K562 (cell line): ENCODE data around the gene ARHGEF33. TPM values are rescaled to one million over a fixed set of nuclear protein-coding genes. Genes with fewer than 3 reads are reported as not detected.

Source experiments
- ATAC-seq: fragments of 200-7000 bp; cut with Tn5 transposase; 3 replicates; pipeline ENCODE4 v1.9.1; 2020; ENCODE audit warnings: moderate library complexity
- BruUV-seq: library from RNA; stranded (reverse); fragments of 400-500 nt; replicated peaks from 2 replicates; lab custom pipeline; 2021; lab: Mats Ljungman, UMichigan
- CTCF ChIA-PET: fragments of 300-600 bp; formaldehyde crosslinking; extraction: SDS; loops from one replicate; lab custom pipeline; 2021; ENCODE audit warnings: low intra/inter-chr PET ratio; lab: Yijun Ruan, JAX
- POLR2A ChIA-PET: fragments of 300-600, 350-650 bp; sonication (Branson Sonifier 250); formaldehyde crosslinking; extraction: SDS; loops from one replicate; lab custom pipeline; 2021; ENCODE audit warnings: antibody characterized with exemption, inconsistent platforms; lab: Yijun Ruan, JAX
- DNase-seq, 4 experiments: peaks; one replicate each; pipeline versions ENCODE4 v3.0.0 to v3.0.0-alpha.2; 2011 to 2018; ENCODE audit warnings: low spot score in 3 of 4, mixed read lengths in 3 of 4; ENCODE audit errors: extremely low read depth in 1 of 4
- FAIRE-seq: peaks from 2 replicates; lab custom pipeline; 2011; peaks lifted over from hg19 to GRCh38; lab: Jason Lieb, UNC
- H2AFZ ChIP-seq: 2 replicates; pipeline ENCODE4 v1.6.0; 2011; ENCODE audit warnings: low read depth, low read length, control low read depth, inconsistent platforms
- H3K27ac ChIP-seq: fragments of 200-600 bp; 3 replicates; pipeline ENCODE4 v1.8.0; 2011; ENCODE audit warnings: low read depth, mild to moderate bottlenecking, control low read depth, inconsistent platforms, low read length, moderate library complexity, mixed read lengths; ENCODE audit errors: extremely low read depth
- H3K27me3 ChIP-seq, 2 experiments: fragments of 300-600 bp in 1 of 2; 2 replicates in 1 of 2; 3 replicates in 1 of 2; pipeline versions ENCODE4 v1.6.0 to v1.8.0; 2011; ENCODE audit warnings: inconsistent platforms in 2 of 2, low read length in 2 of 2, mild to moderate bottlenecking in 1 of 2, mixed read lengths in 1 of 2, moderate library complexity in 1 of 2; ENCODE audit not compliant: control insufficient read depth in 2 of 2, insufficient read depth in 2 of 2
- H3K36me3 ChIP-seq: fragments of 300-600 bp; 3 replicates; pipeline ENCODE4 v1.8.0; 2011; ENCODE audit warnings: mild to moderate bottlenecking, low read length, inconsistent platforms; ENCODE audit not compliant: control insufficient read depth, insufficient read depth
- H3K4me1 ChIP-seq, 2 experiments: fragments of 200-600 bp in 1 of 2; replicated peaks in 1 of 2; 2 replicates in 1 of 2; 3 replicates in 1 of 2; pipeline versions ENCODE4 v1.5.1 to v1.8.0; 2011; ENCODE audit warnings: inconsistent platforms in 2 of 2, low read length in 2 of 2, mild to moderate bottlenecking in 1 of 2, mixed read lengths in 1 of 2, moderate library complexity in 1 of 2; ENCODE audit not compliant: control insufficient read depth in 2 of 2, insufficient read depth in 2 of 2
- H3K4me2 ChIP-seq: 2 replicates; pipeline ENCODE4 v1.6.1; 2011; ENCODE audit warnings: low read length, control low read depth, inconsistent platforms, mixed read lengths; ENCODE audit not compliant: insufficient read depth
- H3K4me3 ChIP-seq: fragments of 200-600 bp; sonication (generic), shearing (Covaris generic); 2 replicates; pipeline ENCODE4 v1.5.1; 2016; ENCODE audit warnings: control low read depth, inconsistent platforms
- H3K79me2 ChIP-seq: fragments of 200-600 bp; 3 replicates; pipeline ENCODE4 v1.8.0; 2011; ENCODE audit warnings: low read length, inconsistent platforms; ENCODE audit not compliant: control insufficient read depth, insufficient read depth
- H3K9ac ChIP-seq, 2 experiments: 2 replicates each; pipeline versions ENCODE4 v1.6.0 to v1.6.1; 2011; ENCODE audit warnings: low read depth in 2 of 2, low read length in 2 of 2, control low read depth in 1 of 2, inconsistent platforms in 1 of 2, mild to moderate bottlenecking in 1 of 2, mixed read lengths in 1 of 2; ENCODE audit not compliant: insufficient read depth in 1 of 2
- H3K9me1 ChIP-seq: one replicate; pipeline ENCODE4 v1.6.0; 2011; ENCODE audit warnings: inconsistent platforms, mild to moderate bottlenecking, low read length, moderate library complexity; ENCODE audit not compliant: control insufficient read depth, insufficient read depth
- H3K9me3 ChIP-seq: replicated peaks from 2 replicates; pipeline ENCODE4 v1.5.1; 2011; ENCODE audit warnings: low read depth, low read length, inconsistent platforms; ENCODE audit not compliant: control insufficient read depth, insufficient read depth
- H4K20me1 ChIP-seq: replicated peaks from 2 replicates; pipeline ENCODE4 v1.6.1; 2011; ENCODE audit warnings: low read length, inconsistent platforms, mixed read lengths; ENCODE audit not compliant: control insufficient read depth, insufficient read depth
- CBX1 ChIP-seq: sonication (generic); IDR thresholded peaks from 2 replicates; pipeline ENCODE4 v1.6.1; 2016; ENCODE audit warnings: antibody characterized with exemption, low read depth, mild to moderate bottlenecking
- CBX5 ChIP-seq: IDR thresholded peaks from 2 replicates; pipeline ENCODE4 v1.6.1; 2014; ENCODE audit warnings: low read depth, borderline replicate concordance
- CHD2 ChIP-seq: IDR thresholded peaks from 2 replicates; pipeline ENCODE4 v1.6.1; 2011; ENCODE audit warnings: low read depth, low read length
- KLF1 ChIP-seq: fragments of 450-650 bp; IDR thresholded peaks from 2 replicates; pipeline ENCODE4 v1.6.1; 2016; ENCODE audit warnings: missing genetic modification characterization, missing compliant biosample characterization
- MED1 ChIP-seq: sonication (generic); formaldehyde crosslinking; IDR thresholded peaks from 2 replicates; pipeline ENCODE4 v1.8.1; 2023; ENCODE audit warnings: missing genetic modification reagents, borderline replicate concordance
- POLR2B ChIP-seq: fragments of 450-650 bp; IDR thresholded peaks from 2 replicates; pipeline ENCODE4 v1.6.1; 2018; ENCODE audit warnings: low read depth; ENCODE audit not compliant: partially characterized antibody
- POU5F1 ChIP-seq: fragments of 150-350 bp; IDR thresholded peaks from 2 replicates; pipeline ENCODE4 v1.6.1; 2014; ENCODE audit warnings: borderline replicate concordance, low read length, low read depth, mild to moderate bottlenecking; ENCODE audit not compliant: partially characterized antibody
- REST ChIP-seq, 2 experiments: fragments of 450-650 bp; formaldehyde crosslinking in 1 of 2; IDR thresholded peaks; 2 replicates each; pipeline versions ENCODE4 v1.4.0 to v1.6.1; 2014 to 2020; ENCODE audit warnings: mild to moderate bottlenecking in 2 of 2, borderline replicate concordance in 1 of 2, low read depth in 1 of 2
- TCF7L2 ChIP-seq: fragments of 150-350 bp; IDR thresholded peaks from 2 replicates; pipeline ENCODE4 v1.6.1; 2016; ENCODE audit warnings: low read depth, mild to moderate bottlenecking, low read length, moderate library complexity
- ZFP36 ChIP-seq: fragments of 150-350 bp; IDR thresholded peaks from 2 replicates; pipeline ENCODE4 v1.6.1; 2018; ENCODE audit warnings: low read length, low read depth; ENCODE audit not compliant: partially characterized antibody
- ZNF263 ChIP-seq: sonication (generic); formaldehyde crosslinking; IDR thresholded peaks from 2 replicates; pipeline ENCODE4 v1.8.0; 2022; ENCODE audit warnings: mild to moderate bottlenecking, missing genetic modification reagents, borderline replicate concordance
- ZNF408 ChIP-seq: fragments of 250-450 bp; sonication (Bioruptor Pico); IDR thresholded peaks from 2 replicates; pipeline ENCODE4 v1.4.0; 2020; ENCODE audit warnings: low read depth, mild to moderate bottlenecking, moderate library complexity
- ZNF740 ChIP-seq, 3 experiments: fragments of 200-800 bp in 1 of 3; sonication (Bioruptor generic) in 1 of 3; sonication (generic) in 1 of 3; formaldehyde crosslinking in 1 of 3; IDR thresholded peaks; 2 replicates each; pipeline versions ENCODE4 v1.6.1 to v1.8.0; 2016 to 2022; ENCODE audit warnings: mild to moderate bottlenecking in 2 of 3, missing compliant biosample characterization in 2 of 3, missing genetic modification characterization in 2 of 3, missing genetic modification reagents in 1 of 3
- WGBS: fragments of 100-300 bp; shearing (Covaris generic); methylation state at CpG from one replicate; pipeline ENCODE4 v1.1.6; 2016; ENCODE audit warnings: low coverage, mixed read lengths; ENCODE audit not compliant: insufficient coverage; ENCODE audit errors: missing lambda C conversion rate; 5-methylcytosine and 5-hydroxymethylcytosine counted together
- in situ Hi-C: fragments of 300-500 bp; cut with MboI; formaldehyde crosslinking; loops from 4 replicates; pipeline ENCODE4 v1.15.0; 2018; ENCODE audit warnings: inconsistent platforms, mixed read lengths
- intact Hi-C: fragments of 100-400 bp; cut with micrococcal nuclease; formaldehyde crosslinking; loops from 2 replicates; pipeline ENCODE4 v1.14.2; 2022
- polyA plus RNA-seq, 8 experiments: library from polyadenylated mRNA; depleted of rRNA in 4 of 8; stranded (reverse) in 5 of 8; unstranded in 3 of 8; fragments of >200 nt; fragmentation: Nextera tagmentation in 2 of 8; fragmentation: Illumina TruSeq in 1 of 8; extraction: Ambion mirVana in 2 of 8; extraction: Trizol in 1 of 8; gene quantifications; 2 replicates each; pipeline versions ENCODE4 v1.2.1 to v1.2.3, GENCODE V29; 2011 to 2014; ENCODE audit warnings: inconsistent platforms in 1 of 8, missing spikeins in 1 of 8
- total RNA-seq, 7 experiments: library from RNA; depleted of rRNA in 6 of 7; stranded (reverse); fragments of >200 nt in 6 of 7; fragmentation: Illumina TruSeq in 2 of 7; extraction: Trizol in 2 of 7; gene quantifications; 2 replicates each; pipeline versions ENCODE4 v1.2.1 to v1.2.3, GENCODE V29; 2011 to 2021; ENCODE audit warnings: low replicate concordance in 1 of 7

The ARHGEF33 gene
- total and polyA plus RNA-seq, 9 of the 15 experiments (the other 6 are each of a cell fraction or from before 2014, with no cell fraction given): 0.01 to 0.08 (median 0.03) TPM; not detected in 5

GRCh38 chr2:38948995-38949394 is 59.3 kb downstream of the ARHGEF33 start:
- no peak overlapping the region for H3K9ac ChIP-seq
- peaks cover 3 to 10% of the 10 kb centered on the region in 2 experiments; a peak in 3 of 5 replicates for H3K4me1 ChIP-seq
- H2AFZ ChIP-seq: no peak overlapping the region
- no peaks in the 10 kb centered on the region for H3K36me3 ChIP-seq
- no peaks in the 10 kb centered on the region for H3K9me3 ChIP-seq
- H3K4me2 ChIP-seq: no peak overlapping the region
- no TSS peak for BruUV-seq
- WGBS: 24% methylated on average over 4 of the region's 4 CpGs
- no peak overlapping the region for H3K27ac ChIP-seq
- H3K27me3 ChIP-seq: no peaks in the 10 kb centered on the region; a peak in 2 of 5 replicates
- no peak overlapping the region for H3K4me3 ChIP-seq
- POLR2A ChIA-PET: interaction anchor here (0.7 kb wide), 1 partner anchor 403 kb away, joined by 4 read pairs; no protein-coding TSS in a partner anchor
- H4K20me1 ChIP-seq: no peaks in the 10 kb centered on the region
- no peak for ATAC-seq
- no peak for DNase-seq
- no peaks in the 10 kb centered on the region for H3K9me1 ChIP-seq
- H3K79me2 ChIP-seq: no peaks in the 10 kb centered on the region
- intact Hi-C loops: loop anchor here (5.0 kb wide), 2 partner anchors 103 to 173 kb away; partner anchors contain the start of gene SOS1
- CTCF ChIA-PET: no interaction called here
- in situ Hi-C loops: loop anchor here (25.0 kb wide), 1 partner anchor 288 kb away; the partner anchor contains the start of gene CDKL4
- FAIRE-seq: no peak
- no peak for TF ChIP-seq KLF1
- no peak for TF ChIP-seq POU5F1
- no peak for TF ChIP-seq TCF7L2
- no peak for TF ChIP-seq CBX5
- TF ChIP-seq ZFP36: no peak
- TF ChIP-seq ZNF263 (CRISPR knock-in tag): no peak
- TF ChIP-seq ZNF408 (CRISPR knock-in tag): no peak
- TF ChIP-seq MED1: no peak
- TF ChIP-seq POLR2B: no peak
- TF ChIP-seq ZNF740 (CRISPR knock-in tag; IDR thresholded peaks at IDR 0.05): no peak
- TF ChIP-seq ZNF740 (tag; IDR thresholded peaks at IDR 0.05): no peak
- no peak for TF ChIP-seq CHD2
- TF ChIP-seq CBX1: no peak
- no peak for TF ChIP-seq REST (IDR thresholded peaks at IDR 0.05; ENCODE audit: borderline replicate concordance)
- TF ChIP-seq REST (CRISPR knock-in tag; IDR thresholded peaks at IDR 0.05; ENCODE audit: low read depth): no peak
